CD4-positive, alpha-beta T cell treated with Interleukin-10 for 1 hour (primary cell): ENCODE data around the gene RIMKLB.
"Not testable (repeated sequence)": the region's sequence is repeated elsewhere in the genome, so short reads cannot be mapped to it uniquely, and the experiment has no call there.

Experiments used
- DNase-seq: peaks from one replicate; pipeline ENCODE4 v3.0.0-alpha.2; 2020

Gene RIMKLB

DNA sequence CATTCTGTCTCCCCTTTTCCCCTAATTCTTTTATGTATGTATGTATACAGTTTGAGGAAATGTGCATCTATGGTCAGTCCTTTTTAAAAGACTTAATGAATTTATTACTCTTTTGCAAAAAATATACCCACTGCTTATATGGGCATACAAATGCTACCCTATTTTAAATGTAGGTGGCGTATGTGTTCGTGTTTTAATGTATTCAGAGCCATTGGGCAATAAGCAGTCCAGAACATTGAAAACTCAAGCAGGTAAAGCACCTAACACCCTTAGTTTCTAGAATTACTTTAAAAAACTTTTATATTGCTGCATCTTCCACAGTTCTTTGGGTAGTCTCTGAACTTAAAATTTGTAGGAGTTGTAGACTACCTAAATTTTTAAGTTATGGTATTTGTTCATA is 82.1 kb downstream of the RIMKLB start:
- DNase-seq, result no peak

DNA sequence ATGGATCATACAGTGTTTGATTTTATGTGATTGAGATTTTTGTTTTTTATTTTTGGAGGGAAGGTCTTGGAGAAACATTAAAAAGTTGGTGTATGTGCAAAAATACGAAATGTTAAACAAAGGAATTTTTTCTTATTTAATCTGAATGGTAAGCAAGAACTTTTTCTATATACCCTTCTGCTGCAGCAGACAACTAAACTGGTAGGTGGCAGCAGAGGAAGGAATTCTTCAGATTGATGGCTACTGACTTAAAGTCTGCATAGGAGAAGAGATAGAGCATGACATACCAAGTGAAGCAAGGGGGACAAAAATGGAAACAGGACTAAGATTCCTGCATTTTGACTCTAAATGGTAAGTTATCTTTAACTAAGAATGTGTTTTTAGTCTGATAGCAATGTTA is 82.6 kb downstream of the RIMKLB start:
- DNase-seq, result peak; percentile 2

DNA sequence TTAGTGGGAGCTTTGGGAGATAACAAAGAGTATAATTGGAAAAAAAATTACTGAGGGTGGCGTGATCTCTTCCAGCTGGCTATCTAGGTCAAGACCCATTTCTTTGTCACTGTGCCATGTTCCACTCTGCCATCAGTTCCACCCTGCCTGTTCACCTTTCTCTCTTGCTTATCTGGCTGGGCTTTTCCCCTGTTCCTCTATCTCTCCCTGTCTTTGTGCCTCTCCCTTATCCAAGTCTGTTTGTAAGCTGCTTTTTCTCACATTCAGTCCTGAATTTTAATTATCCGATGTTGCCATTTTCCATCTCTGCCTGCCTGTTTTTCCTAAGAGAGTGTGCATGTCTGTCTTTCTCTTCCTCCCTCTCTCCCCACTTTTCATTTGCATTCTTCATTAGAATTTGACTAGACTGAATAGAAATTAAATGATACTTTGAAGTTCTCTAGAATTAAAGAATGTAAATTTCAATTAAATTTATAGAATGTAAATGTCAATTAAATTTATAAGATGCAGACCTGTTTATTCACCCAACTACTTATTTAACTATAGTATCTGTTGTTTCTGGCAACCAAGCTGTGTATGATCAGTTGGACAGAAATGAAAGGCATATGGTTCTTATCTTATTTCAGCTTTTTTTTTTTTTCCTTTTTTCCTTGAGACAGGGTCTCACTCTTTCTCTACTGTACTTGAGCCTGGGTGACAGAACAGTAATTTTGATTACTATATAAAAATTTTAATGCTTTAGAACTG is 83.8 kb downstream of the RIMKLB start:
- DNase-seq, result no peak

DNA sequence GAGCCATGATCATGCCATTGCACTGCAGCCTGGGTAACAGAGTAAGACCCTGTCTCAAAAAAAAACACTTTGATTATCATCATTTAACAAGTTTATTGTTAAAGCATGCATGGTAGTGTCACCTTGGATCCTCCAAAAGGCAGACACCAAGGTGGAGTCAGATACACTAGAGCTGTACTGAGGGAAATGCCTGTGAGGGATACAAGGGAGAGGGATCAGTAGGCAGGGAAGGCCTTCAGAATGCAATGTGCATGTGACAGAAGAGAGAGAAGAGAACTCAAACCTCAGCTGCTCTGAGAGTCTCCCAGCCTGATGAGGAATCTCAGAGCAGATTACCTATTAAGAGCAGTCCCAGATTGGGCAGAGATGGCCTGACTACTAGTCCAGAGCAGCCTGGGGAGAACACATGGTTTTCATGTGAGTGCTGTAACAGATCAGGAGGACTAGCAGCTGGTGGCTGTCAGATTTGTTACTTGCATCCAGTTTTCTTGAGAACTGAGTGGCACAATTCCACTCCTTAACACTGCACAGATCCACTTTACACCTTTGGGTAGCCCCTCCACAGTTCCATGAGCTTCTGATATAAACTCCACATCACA is 86.6 kb downstream of the RIMKLB start:
- DNase-seq, result no peak

DNA sequence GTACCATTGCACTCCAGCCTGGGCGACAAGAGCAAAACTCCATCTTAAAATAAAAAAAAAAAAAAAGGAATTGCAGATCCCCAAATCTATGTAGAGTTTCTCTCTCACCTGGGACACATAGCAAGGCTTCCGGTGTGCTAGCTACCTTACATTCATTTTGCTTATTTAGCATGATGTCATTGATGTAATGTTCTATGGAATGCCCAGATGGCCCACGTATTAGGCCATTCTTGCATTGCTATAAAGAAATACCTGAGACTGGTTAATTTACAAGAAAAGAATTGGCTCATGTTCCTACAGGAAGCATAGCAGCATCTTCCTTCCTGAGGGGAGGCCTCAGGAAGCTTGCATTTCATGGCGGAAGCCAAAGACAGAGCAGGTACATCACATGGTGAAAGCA is 87.7 kb downstream of the RIMKLB start:
- no peak for DNase-seq

DNA sequence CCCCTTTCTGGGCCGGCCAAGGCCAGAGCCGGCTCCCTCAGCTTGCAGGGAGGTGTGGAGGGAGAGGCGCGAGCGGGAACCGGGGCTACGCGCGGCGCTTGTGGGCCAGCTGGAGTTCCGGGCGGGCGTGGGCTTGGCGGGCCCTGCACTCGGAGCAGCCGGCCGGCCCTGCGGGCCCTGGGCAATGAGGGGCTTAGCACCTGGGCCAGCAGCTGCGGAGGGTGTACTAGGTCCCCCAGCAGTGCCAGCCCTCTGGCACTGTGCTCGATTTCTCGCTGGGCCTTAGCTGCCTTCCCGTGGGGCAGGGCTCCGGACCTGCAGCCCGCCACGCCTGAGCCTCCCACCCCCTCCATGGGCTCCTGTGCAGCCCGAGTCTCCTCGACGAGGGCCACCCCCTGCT is 89.4 kb downstream of the RIMKLB start:
- DNase-seq, result not testable (repeated sequence)

DNA sequence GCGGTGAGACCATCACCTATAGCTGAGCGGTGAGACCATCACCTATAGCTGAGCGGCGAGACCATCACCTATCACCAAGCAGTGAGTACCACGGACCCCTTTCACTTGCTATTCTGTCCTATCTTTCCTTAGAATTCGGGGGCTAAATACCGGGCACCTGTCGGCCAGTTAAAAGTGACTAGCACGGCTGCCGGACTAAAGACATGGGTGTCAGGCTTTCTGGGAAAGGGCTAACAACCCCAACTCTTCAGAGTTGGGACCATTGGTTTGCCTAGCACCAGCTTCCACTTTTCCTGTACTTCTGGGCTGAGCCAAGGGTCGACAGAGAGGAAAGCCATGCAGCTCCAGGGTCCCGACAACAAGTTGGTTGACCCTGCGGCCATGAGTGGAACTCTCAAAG is 90.9 kb downstream of the RIMKLB start:
- DNase-seq, result not testable (repeated sequence)

DNA sequence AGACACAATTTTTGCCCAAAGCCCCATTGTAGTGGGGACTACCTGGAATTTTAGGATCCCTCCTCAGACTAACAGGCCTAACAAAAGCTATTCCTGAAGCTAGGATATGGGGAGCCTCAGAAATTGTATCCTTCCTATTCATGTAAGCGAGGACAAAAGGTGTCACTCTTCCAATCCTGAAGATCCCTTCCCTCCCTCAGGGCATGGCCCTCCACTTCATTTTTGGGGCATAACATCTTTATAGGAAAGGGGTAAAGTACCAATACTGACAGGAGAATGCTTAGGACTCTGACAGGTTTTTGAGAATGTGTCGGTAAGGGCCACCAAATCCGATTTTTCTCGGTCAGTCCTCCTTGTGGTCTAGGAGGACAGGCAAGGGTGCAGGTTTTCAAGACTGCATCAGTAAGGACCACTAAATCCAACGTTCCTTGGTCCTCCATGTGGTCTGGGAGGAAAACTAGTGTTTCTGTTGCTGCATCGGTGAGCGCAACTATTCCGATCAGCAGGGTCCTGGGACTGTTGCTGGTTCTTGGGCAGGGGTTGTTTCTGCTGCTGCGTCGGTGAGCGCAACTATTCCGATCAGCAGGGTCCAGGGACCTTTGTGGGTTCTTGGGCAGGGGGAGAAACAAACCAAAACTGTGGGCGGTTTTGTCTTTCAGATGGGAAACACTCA is 91.7 kb downstream of the RIMKLB start:
- not testable (repeated sequence) for DNase-seq

DNA sequence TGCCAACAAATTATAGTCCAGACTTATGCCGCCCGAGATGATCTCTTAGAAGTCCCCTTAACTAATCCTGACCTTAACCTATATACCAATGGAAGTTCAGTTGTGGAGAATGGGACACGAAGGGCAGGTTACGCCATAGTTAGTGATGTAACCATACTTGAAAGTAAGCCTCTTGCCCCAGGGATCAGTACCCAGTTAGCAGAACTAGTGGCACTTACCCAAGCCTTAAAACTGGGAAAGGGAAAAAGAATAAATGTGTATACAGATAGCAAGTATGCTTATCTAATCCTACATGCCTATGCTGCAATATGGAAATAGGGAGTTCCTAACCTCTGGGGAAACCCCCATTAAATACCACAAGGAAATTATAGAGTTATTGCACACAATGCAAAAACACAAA is 95.4 kb downstream of the RIMKLB start:
- not testable (repeated sequence) for DNase-seq

DNA sequence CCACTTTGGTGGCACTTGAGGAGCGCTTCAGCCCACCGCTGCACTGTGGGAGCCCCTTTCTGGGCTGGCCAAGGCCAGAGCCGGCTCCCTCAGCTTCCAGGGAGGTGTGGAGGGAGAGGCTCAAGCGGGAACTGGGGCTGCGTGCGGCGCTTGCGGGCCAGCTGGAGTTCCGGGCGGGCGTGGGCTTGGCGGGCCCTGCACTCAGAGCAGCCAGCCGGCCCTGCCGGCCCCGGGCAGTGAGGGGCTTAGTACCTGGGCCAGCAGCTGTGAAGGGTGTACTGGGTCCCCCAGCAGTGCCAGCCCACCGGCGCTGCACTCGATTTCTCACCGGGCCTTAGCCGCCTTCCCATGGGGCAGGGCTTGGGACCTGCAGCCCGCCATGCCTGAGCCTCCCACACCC is 96.8 kb downstream of the RIMKLB start:
- not testable (repeated sequence) for DNase-seq

DNA sequence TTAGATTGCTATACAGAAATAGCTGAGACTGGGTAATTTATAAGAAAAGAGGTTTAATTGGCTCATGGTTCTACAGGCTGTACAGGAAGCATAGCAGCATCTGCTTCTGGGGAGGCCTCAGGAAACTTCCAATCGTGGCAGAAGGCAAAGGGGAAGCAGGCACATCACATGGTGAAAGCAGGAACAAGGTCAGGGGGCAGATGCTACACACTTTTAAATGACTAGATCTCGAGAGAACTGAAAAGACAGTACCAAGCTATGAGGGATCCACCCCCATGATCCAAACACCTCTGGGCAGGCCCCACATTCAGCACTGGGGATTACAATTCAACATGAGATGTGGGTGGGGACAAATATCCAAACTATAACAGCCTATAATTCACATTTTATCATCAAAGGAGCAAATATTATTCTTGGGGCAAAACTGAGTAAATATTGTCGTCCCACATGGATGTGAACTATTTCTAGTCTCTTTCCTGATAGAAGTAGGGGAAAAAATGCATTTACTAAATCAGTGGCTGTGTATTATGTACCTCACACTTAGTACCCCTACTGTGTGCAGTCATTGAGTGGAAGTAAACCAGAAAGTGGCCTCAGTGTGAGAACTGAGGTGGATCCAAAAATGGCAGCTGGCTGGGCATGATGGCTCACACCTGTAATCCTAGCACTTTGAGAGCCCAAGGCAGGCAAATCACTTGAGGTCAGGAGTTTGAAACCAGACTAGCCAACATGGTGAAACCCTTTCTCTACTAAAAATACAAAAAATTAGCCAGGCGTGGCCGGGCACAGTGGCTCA is 99.2 kb downstream of the RIMKLB start:
- DNase-seq, result no peak

DNA sequence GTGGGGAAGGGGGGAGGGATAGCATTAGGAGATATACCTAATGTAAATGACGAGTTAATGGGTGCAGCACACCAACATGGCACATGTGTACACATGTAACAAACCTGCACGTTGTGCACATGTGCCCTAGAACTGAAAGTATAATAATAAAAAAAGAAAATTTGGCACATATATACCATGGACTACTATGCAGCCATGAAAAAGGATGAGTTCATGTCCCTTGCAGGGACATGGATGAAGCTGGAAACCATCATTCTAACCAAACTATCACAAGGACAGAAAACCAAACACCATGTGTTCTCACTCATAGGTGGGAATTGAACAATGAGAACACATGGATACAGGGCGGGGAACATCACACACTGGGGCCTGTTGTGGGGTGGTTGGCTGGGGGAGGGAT is 103.4 kb downstream of the RIMKLB start:
- not testable (repeated sequence) for DNase-seq

DNA sequence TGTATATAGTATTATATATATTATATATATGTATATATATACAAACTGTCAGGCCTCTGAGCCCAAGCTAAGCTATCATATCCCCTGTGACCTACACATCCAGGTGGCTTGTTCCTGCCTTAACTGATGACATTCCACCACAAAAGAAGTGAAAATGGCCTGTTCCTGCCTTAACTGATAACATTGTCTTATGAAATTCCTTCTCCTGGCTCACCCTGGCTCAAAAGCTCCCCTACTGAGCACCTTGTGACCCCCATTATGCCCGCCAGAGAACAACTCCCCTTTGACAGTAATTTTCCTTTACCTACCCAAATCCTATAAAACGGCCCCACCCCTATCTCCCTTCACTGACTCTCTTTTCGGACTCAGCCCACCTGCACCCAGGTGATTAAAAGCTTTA is 107.0 kb downstream of the RIMKLB start:
- DNase-seq, result not testable (repeated sequence)

DNA sequence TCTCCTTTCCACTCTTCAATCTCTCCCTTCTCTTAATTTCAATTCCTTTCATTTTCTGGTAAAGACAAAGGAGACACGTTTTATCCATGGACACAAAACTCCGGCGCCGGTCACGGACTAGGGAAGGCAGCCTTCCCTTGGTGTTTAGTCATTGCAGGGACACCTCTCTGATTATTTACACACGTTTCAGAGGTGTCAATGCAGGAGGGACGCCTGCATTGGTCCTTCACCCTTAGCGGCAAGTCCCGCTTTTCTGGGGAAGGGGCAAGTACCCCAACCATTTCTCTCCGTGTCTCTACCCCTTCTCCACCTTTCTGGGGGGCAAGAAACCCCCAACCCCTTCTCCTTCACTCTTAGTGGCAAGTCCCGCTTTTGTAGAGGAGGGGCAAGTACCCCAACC is 107.7 kb downstream of the RIMKLB start:
- DNase-seq, result not testable (repeated sequence)

DNA sequence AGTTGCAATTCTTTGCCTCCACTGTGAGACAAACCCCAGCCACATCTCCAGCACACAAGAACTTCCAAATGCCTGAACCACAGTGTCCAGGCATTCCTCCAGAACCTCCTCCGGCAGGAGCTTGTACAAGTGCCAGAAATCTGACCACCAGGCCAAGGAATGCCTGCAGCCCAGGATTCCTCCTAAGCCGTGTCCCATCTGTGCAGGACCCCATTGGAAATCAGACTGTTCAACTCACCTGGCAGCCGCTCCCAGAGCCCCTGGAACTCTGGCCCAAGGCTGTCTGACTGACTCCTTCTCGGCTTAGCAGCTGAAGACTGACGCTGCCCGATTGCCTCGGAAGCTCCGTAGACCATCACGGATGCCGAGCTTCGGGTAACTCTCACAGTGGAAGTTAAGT is 109.3 kb downstream of the RIMKLB start:
- DNase-seq, result not testable (repeated sequence)

DNA sequence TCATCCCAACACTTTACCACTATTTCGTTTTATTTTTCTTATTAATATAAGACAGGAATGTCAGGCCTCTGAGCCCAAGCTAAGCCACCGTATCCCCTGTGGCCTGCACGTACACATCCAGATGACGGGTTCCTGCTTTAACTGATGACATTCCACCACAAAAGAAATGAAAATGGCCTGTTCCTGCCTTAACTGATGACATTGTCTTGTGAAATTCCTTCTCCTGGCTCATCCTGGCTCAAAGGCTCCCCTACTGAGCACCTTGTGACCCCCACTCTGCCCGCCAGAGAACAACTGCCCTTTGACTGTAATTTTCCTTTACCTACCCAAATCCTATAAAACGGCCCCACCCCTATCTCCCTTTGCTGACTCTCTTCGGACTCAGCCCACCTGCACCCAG is 112.3 kb downstream of the RIMKLB start:
- not testable (repeated sequence) for DNase-seq

DNA sequence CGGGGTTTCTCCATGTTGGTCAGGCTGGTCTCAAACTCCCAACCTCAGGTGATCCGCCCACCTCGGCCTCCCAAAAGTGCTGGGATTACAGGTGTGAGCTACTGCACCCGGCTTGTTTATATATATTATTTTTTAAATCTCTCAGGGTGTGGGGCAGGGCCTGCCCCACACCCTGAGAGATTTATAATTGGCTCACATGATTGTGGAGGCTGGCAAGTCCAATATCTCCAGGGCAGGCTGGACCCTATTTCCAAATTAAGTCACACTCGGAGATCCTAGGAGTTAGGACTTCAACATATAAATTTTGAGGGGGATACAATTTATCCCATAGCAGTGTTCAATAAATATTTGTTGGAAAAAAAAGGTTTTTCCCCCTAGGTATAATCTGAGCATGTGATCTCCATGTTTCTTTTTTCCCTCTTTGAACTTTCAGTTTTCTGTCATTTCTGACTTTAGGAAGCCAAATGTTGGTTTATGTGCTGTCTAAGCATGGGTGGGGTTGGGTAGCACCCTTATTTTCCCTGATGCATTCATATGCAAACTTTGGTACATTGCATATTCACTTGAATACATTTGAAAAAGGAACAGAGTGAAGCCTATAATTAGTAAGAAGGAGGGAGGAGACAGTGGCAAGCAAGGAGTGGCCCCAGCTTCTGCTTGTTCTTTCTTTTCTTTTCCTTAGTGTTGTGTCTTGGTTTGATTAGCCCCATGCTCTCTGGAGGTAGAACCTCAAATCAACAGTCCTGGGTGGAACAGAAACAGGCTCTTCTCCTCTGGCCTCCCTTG is 116.0 kb downstream of the RIMKLB start:
- no peak for DNase-seq

DNA sequence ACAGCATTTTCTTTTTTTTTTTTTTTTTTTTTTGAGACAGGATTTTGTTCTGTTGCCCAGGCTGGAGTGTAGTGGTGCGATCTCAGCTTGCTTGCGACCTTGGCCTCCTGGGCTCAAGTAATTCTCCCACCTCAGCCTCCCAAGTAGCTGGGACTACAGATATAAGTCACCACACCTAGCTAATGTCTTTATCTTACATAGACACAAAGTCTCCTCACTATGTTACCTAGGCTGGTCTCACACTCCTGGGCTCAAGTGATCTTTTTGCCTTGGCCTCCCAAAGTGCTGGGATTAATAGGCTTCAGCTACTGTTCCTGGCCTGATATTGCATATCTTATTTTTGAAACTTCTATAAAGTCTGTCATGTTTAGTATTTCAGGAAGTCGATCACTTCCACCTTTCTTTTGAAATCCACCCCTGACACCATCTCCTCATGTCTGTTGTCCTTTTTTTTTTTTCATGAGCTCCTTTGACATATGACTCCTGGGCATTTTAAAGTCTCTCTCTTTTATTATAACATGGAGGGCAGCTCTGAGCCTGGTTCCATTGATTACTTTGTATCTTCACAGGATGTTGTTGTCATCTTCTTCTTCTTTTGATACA is 118.8 kb downstream of the RIMKLB start:
- no peak for DNase-seq

DNA sequence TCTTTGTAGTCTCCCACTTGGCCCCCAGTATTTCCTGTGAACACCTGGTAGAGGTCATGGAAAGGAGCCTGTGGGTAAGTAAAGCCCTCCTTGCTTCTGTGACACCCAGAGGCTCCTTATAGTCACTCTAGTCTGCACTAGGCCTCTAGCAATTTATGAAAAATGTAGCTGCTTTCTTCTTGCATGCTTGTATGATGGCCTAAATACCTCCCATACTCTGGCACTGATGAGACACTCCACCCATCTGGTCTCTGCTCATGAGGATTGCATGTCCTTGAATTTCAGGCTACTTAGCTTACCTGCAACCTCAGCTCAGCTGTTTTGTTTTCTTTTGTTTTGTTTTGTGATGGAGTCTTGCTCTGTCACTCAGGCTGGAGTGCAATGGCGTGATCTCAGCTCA is 120.1 kb downstream of the RIMKLB start:
- DNase-seq, result no peak

DNA sequence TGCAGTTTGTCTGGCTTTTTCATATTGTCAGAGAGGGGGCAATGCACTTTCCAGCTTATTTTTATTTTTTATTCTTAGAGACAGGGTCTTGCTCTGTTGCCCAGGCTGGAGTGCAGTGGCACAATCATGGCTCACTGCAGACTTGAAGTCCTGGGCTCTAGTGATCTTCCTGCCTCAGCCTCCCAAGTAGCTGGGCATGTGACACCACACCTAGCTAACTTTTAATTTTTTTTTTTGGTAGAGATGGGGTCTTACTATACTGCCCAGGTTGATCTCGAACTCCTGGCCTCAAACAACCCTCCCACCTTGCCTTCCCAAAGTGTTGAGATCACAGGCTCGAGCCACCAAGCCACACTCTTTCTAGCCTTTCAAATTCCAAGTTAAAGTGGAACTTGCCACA is 120.7 kb downstream of the RIMKLB start:
- DNase-seq, result no peak

DNA sequence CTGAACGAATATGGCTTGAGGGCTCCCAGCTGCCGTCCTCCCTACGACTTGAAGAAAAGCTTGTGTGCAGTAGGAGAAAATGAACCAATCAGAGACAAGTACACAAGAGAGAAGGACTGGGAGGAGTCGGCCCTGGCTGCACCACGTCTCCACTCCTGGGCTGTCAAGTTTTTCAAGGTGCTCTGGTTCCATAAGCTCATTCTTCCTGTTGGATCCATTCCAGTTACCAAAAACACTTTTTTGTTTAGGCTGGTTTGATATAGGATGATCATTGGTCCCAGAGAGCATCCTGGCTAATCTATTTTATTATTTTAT is 121.8 kb downstream of the RIMKLB start:
- no peak for DNase-seq

DNA sequence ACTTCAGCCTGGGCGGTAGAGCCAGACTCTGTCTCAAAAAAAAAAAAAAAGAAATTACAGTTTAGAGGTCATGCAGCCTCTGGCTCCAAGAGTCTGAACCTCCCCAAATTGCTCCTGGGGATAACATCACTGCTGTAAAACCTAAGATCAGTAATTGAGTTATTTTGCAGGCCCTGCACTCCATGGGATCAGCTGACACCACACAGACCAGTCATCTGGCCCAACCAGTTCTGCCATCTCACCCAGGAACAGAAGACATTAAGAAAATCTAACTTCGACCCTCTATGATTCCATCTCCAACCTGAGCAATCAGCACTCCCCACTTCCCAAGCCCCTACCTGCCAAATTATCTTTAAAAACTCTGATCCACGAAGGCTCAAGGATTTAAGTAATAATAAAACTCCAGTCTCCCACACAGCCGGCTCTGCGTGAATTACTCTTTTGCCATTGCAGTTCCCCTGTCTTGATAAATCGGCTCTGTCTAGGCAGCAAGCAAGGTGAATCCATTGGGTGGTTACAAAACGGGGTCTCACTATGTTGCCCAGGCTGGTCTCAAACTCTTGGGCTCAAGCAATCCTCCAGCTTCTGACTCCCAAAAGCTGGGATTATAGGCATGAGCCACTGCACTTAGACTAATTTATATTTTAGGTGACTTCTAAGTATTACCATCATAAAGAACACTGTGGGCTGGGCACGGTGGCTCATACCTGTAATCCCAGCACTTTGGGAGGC is 123.1 kb downstream of the RIMKLB start:
- DNase-seq, result not testable (repeated sequence)
